Activated CD4-positive, alpha-beta T cell treated with anti-CD3 and anti-CD28 coated beads for 48 hours (primary cell): ENCODE results near the gene TTC28.

Source experiments
- DNase-seq: peaks from one replicate; pipeline ENCODE4 v3.0.0-alpha.2; 2020

TTC28 gene

DNA sequence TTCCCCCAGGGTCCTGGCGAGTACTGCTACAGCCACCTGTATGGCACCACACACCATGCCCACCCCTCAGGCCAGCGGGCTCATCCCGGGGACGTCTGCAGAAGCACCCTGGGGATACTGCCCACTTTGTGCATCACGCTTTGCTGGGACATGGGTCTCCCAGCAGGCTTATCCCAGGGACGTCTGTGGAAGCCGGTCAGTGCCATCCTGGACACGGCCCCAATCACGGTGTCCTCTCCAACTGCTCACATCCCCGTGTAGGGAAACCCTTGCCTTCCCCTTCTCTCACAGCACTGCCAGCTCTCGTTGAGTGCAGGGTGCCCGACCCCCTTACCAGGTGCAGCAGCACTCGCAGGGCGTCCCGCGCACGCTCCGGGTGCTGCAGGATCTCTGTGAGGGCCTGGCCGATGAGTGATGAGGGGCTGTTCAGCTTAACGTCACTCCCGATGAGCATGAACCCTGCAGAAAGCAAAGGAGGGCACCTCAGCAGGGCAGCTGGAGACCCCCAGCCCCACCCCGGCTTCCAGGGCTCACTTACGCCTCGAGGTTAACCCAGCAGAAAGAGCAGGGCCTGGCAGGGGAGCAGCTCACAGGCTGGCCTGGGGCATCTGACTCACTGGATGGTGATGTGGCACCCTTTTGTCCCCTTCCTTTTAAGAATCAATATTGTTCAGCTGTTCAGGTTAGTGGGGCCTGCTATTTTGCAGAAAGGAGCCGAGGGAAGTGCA, 683.7 kb downstream of the TTC28 start:
- no peak for DNase-seq

- no peak for DNase-seq
These were observed 684.9 kb downstream of the TTC28 start for GRCh38 chr22:27994481-27995331.

DNA sequence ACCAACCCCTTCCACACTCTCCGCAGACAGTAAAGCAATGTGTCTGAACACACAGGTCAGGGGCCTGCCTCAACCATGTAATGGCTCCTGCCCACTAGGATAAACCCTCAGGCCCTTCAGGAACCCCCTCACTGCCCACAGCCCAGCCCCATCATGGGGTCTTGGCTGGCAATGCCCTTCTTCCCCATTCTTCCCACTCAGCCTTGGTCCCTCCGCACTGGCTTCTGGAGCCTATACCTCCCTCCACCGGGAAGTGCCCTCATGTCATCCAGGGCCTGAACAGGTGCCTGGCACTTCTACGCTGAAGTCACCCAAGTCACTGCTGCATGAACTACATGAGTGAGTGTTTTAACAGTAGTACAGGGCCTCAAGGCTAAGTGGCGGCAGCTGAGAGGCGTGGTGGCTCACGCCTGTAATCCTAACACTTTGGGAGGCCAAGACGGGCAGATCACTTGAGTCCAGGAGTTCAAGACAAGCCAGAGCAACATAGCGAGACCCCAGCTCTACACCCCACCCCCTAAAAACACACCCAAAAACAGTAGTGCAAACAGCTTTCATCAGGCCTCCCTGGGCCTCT, 685.8 kb downstream of the TTC28 start:
- DNase-seq, result no peak

- DNase-seq, result no peak
These were observed 686.4 kb downstream of the TTC28 start for GRCh38 chr22:27993201-27993635.

GRCh38 chr22:27992294-27993165, 687.1 kb downstream of the TTC28 start:
- no peak for DNase-seq

GRCh38 chr22:27991586-27992293, 687.9 kb downstream of the TTC28 start:
- no peak for DNase-seq

GRCh38 chr22:27990879-27991278, 688.8 kb downstream of the TTC28 start:
- no peak for DNase-seq

GRCh38 chr22:27990451-27990840, 689.2 kb downstream of the TTC28 start:
- no peak for DNase-seq

DNA sequence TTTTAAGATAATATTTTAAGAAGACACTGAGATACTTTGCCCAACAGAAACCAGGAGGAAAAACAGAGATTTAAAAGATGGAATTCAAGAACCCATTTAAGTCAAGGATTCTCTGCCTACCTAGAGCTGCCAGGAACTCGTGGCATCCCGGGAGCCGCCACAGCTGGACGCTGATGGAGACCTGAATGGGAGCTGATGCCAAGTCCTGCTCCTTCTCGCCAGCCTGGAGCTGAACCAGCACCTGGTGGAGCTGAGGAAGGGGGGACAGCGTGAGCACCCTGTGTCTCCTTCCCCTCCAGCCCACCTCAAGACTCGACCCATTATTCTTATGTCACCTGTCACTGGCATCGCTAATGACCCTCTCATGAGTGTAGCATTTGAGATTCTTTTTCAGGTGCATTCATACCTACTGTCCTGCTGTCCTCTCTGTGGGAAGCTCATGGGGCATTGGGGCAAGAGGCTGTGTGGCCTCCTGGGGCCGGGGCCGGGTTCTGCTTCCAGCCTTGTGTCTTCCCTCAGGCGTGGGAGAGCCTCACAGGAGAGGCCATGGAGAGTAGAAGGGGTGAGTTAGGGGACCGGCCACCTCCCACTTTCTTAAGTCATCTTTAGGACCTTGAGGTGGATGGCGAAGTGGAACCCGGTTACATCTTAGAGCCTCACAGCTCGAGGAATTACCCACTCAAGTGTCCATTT, 689.7 kb downstream of the TTC28 start:
- no peak for DNase-seq

DNA sequence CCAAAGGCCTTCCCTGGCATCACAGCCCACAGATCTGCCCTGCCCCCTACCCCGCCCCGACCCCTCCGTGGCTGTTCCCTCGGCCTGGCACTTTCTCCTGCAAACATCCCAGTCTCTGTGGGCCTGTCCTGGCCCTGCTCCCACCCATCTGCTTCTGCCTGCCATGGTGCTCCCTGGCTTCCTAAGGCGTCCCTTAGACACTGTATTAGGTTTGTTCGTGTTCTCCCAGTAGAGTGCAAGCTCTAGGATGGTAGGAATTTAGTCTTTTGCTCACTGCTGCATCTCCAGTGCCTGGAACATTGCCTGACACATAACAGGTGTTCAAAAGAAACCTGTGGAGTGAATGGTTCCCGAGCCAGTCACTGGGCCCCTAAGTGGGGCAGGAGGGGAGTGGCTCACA, 690.9 kb downstream of the TTC28 start:
- no peak for DNase-seq

GRCh38 chr22:27987557-27987956, 692.1 kb downstream of the TTC28 start:
- DNase-seq, result no peak

GRCh38 chr22:27986937-27987336, 692.7 kb downstream of the TTC28 start:
- no peak for DNase-seq

DNA sequence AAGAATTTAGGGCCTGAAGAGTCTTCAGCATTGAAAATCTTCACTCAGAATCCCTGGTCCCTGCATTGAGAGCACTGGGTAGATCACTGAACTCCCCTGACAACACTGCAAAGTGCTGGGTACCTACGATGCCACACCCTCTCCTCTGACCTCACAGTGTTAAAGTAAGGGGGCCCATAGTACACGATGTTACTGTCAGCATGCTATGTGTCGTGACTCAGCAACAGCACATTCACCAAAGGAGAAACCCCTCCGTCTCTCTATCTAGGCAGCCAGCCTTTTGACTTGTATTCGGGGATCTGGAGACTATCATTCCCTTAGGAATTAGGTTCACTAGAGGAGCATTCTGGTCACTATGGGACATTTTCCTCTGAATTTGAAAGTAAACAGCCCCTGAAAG, 693.2 kb downstream of the TTC28 start:
- DNase-seq, result no peak

- no peak for DNase-seq
These were observed 694.0 kb downstream of the TTC28 start for GRCh38 chr22:27985323-27986275.

DNA sequence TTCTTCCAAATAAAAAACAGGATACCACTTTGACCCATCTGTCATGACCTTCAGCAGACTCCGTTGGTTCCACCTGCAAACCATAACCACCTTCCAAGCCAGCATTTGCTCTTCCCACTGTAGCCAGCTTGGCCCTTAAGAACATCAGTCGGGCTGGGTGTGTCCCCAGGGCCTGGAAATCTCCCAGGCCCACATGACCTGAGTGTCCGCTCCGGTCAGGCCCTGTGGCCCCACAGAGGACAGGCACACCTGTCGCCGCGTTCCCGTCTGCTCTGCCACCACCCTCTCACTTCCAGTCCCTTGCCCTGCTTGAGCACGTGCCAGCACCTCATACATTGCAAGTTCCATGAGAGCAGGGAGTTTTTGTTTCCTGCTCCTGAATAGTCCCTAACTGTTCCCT, 694.9 kb downstream of the TTC28 start:
- no peak for DNase-seq

DNA sequence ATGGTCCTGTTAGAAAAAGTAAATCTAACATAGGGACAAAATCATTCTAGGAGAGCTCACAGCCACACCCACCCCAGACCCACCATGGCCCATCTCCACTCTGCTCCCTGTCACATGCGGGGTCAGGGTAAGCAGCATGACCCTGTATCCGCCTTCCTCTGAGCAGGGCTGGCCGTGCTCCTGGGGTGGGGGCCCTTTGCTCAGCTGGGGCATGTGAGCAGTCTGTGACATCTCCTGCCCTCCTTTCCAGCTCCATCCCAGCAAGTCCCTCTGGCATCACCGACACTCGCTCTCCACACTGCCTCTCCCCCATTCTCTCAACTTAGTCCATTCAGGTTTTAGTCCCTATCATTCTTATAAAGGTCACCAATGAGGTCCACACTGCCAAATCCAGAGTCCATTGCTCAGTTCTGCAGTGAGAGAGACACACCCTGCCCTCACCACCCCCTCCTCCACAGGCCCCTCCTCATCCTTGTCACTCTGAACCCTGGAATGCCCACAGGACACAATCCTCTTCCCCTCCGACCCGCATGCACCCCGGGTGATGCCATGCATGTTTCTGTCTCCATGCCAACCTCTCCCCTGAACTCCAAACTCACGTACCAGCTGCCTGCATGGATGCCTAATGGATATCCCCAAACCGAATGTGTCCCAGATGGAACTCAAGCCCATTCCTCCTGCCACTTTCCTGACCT, 695.5 kb downstream of the TTC28 start:
- no peak for DNase-seq

DNA sequence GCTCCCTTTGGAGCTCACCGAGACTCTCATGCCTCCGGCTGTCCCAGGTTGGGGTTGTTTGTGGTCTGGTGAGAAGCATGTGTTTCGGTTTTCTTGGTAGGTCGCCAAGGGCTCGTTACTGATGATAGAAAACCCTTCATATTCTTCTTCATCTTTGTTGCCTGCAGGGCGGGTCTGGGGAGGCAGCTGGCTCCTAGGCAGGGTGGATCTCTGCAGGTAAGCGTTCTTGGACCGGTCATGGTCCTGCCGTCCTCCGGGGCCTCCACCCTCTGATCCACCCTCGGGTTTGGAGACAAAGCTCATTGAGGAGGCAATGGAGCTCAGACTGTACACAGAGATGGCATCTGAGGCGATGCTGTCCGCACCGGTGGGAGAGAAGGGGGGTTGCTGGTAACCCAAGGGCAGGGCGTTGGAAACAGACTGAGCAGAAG, 696.3 kb downstream of the TTC28 start:
- no peak for DNase-seq

- no peak for DNase-seq
These were observed 696.9 kb downstream of the TTC28 start for GRCh38 chr22:27982630-27983180.

DNA sequence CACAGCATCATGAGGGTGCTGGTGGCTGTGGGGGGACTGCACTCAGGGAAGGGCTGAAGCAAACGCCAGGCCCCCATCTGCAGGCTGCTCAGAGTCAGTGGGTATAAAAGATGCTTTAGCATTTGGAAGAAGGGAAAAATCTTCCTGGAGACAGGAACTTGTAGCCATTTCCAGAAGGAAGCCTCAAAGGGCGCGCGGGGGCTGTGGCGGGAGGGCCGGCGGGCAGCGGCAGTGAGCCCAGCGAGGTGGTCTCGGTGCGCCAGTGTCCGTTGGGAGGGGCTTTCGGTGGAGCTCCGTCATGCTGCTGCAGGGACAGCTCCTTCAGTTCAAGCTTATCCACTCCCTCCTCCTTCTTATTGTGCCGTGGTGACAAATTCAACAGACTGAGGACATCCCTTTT, 697.5 kb downstream of the TTC28 start:
- no peak for DNase-seq
